H1 (cell line): Measurements from ENCODE around the gene CLEC16A. TPM values are rescaled to one million over a fixed set of nuclear protein-coding genes. Genes with fewer than 3 reads are reported as not detected.

ENCODE experiments used
- CTCF ChIA-PET: fragments of 300-600 bp; sonication (Branson Sonifier 250); formaldehyde crosslinking; loops from one replicate; lab custom pipeline; 2021; ENCODE audit not compliant: partially characterized antibody; lab: Charles Lee
- POLR2A ChIA-PET: fragments of 300-600 bp; sonication (Branson Sonifier 250); formaldehyde crosslinking; loops from one replicate; lab custom pipeline; 2021; ENCODE audit warnings: inconsistent platforms; ENCODE audit not compliant: partially characterized antibody; lab: Charles Lee
- DNase-seq, 2 experiments: peaks; one replicate each; pipeline versions ENCODE4 v3.0.0 to v3.0.0-alpha.2; 2010 to 2022; ENCODE audit warnings: low spot score in 2 of 2, low read depth in 1 of 2, mixed read lengths in 1 of 2
- FAIRE-seq: peaks from 2 replicates; lab custom pipeline; 2011; peaks lifted over from hg19 to GRCh38; lab: Jason Lieb, UNC
- H2AFZ ChIP-seq: 2 replicates; pipeline ENCODE4 v1.8.1; 2012; ENCODE audit warnings: low read length, inconsistent platforms
- H2AK5ac ChIP-seq: 2 replicates; pipeline ENCODE4 v1.6.1; 2013; ENCODE audit warnings: low read depth, low read length
- H2BK120ac ChIP-seq: replicated peaks from 2 replicates; pipeline ENCODE3; 2013; ENCODE audit warnings: low read depth, low read length, inconsistent platforms
- H2BK12ac ChIP-seq: 2 replicates; pipeline ENCODE4 v1.6.1; 2013; ENCODE audit warnings: low read depth, low read length
- H2BK15ac ChIP-seq: 2 replicates; pipeline ENCODE4 v1.6.1; 2013; ENCODE audit warnings: low read length
- H2BK20ac ChIP-seq: 2 replicates; pipeline ENCODE4 v1.6.1; 2013; ENCODE audit warnings: low read length
- H2BK5ac ChIP-seq: 2 replicates; pipeline ENCODE4 v1.6.1; 2013; ENCODE audit warnings: low read depth, low read length
- H3K14ac ChIP-seq: 2 replicates; pipeline ENCODE4 v1.6.1; 2013; ENCODE audit warnings: inconsistent platforms; ENCODE audit not compliant: insufficient read length
- H3K18ac ChIP-seq: 2 replicates; pipeline ENCODE4 v1.6.1; 2013; ENCODE audit warnings: low read length; ENCODE audit errors: extremely low read depth
- H3K23ac ChIP-seq: 2 replicates; pipeline ENCODE4 v1.6.1; 2013; ENCODE audit warnings: inconsistent platforms; ENCODE audit not compliant: insufficient read length
- H3K23me2 ChIP-seq: 2 replicates; pipeline ENCODE4 v1.6.1; 2013; ENCODE audit warnings: low read depth, low read length
- H3K27ac ChIP-seq: 2 replicates; pipeline ENCODE4 v1.6.1; 2011; ENCODE audit warnings: low read depth, low read length, inconsistent platforms
- H3K27me3 ChIP-seq, 4 experiments: replicated peaks in 1 of 4; 1 replicate in 1 of 4; 2 replicates in 3 of 4; pipeline versions ENCODE4 v1.6.1 to v1.8.1; 2011 to 2013; ENCODE audit warnings: low read length in 3 of 4, mild to moderate bottlenecking in 3 of 4, inconsistent platforms in 2 of 4, mixed read lengths in 2 of 4, moderate library complexity in 1 of 4; ENCODE audit not compliant: control insufficient read depth in 3 of 4, insufficient read depth in 3 of 4; ENCODE audit errors: extremely low read depth in 1 of 4
- H3K36me3 ChIP-seq, 4 experiments: 2 replicates each; pipeline versions ENCODE4 v1.6.1 to v1.8.1; 2011 to 2013; ENCODE audit warnings: mild to moderate bottlenecking in 4 of 4, low read length in 3 of 4, moderate library complexity in 2 of 4, control low read depth in 1 of 4, inconsistent platforms in 1 of 4; ENCODE audit not compliant: insufficient read depth in 4 of 4, control insufficient read depth in 2 of 4
- H3K4ac ChIP-seq: replicated peaks from 2 replicates; pipeline ENCODE3; 2013; ENCODE audit warnings: low read length, low read depth, mixed read lengths, inconsistent platforms; ENCODE audit not compliant: insufficient read length
- H3K4me1 ChIP-seq, 4 experiments: replicated peaks in 1 of 4; 1 replicate in 1 of 4; 2 replicates in 3 of 4; pipeline versions ENCODE4 v1.6.1 to v1.8.1; 2011 to 2013; ENCODE audit warnings: low read length in 3 of 4, inconsistent platforms in 2 of 4, mixed read lengths in 1 of 4; ENCODE audit not compliant: insufficient read depth in 4 of 4, control insufficient read depth in 3 of 4
- H3K4me2 ChIP-seq, 2 experiments: 2 replicates each; pipeline versions ENCODE4 v1.6.1 to v1.8.1; 2011 to 2013; ENCODE audit warnings: low read depth in 2 of 2, low read length in 2 of 2, control low read depth in 1 of 2, inconsistent platforms in 1 of 2, mild to moderate bottlenecking in 1 of 2; ENCODE audit not compliant: insufficient read depth in 1 of 2
- H3K4me3 ChIP-seq, 4 experiments: fragments of 200-600, 300-600 bp in 1 of 4; sonication (generic), shearing (Covaris generic), sonication (Bioruptor Twin) in 1 of 4; 2 replicates each; pipeline versions ENCODE4 v1.5.1 to v1.8.1; 2011 to 2016; ENCODE audit warnings: low read length in 4 of 4, low read depth in 3 of 4, control low read depth in 2 of 4, inconsistent platforms in 2 of 4, mild to moderate bottlenecking in 2 of 4, mixed read lengths in 1 of 4, moderate library complexity in 1 of 4; ENCODE audit not compliant: insufficient read depth in 2 of 4; ENCODE audit errors: extremely low read depth in 1 of 4
- H3K56ac ChIP-seq: replicated peaks from 2 replicates; pipeline ENCODE3; 2013; ENCODE audit warnings: low read depth, mild to moderate bottlenecking, mixed read lengths, low read length, inconsistent platforms; ENCODE audit not compliant: insufficient read length
- H3K79me1 ChIP-seq: 2 replicates; pipeline ENCODE4 v1.6.1; 2013; ENCODE audit warnings: low read depth, low read length, control low read depth
- H3K79me2 ChIP-seq, 2 experiments: 2 replicates each; pipeline versions ENCODE4 v1.6.1 to v1.8.1; 2012 to 2013; ENCODE audit warnings: low read length in 2 of 2, mild to moderate bottlenecking in 2 of 2, inconsistent platforms in 1 of 2; ENCODE audit not compliant: insufficient read depth in 2 of 2, control insufficient read depth in 1 of 2
- H3K9ac ChIP-seq, 4 experiments: replicated peaks in 1 of 4; 1 replicate in 1 of 4; 2 replicates in 3 of 4; pipeline versions ENCODE4 v1.6.1 to v1.8.1; 2011 to 2013; ENCODE audit warnings: low read depth in 3 of 4, low read length in 3 of 4, control low read depth in 2 of 4, mild to moderate bottlenecking in 2 of 4, moderate library complexity in 2 of 4, inconsistent platforms in 1 of 4; ENCODE audit errors: extremely low read depth in 1 of 4
- H3K9me3 ChIP-seq, 2 experiments: 2 replicates each; pipeline versions ENCODE4 v1.6.1 to v1.8.1; 2012 to 2013; ENCODE audit warnings: mild to moderate bottlenecking in 2 of 2, moderate library complexity in 2 of 2, control low read depth in 1 of 2, inconsistent platforms in 1 of 2, low read depth in 1 of 2, low read length in 1 of 2, mixed read lengths in 1 of 2; ENCODE audit not compliant: insufficient read depth in 2 of 2
- H4K20me1 ChIP-seq, 2 experiments: replicated peaks in 1 of 2; 2 replicates each; pipeline versions ENCODE3 to v1.8.1; 2011 to 2013; ENCODE audit warnings: inconsistent platforms in 2 of 2, low read length in 2 of 2, mild to moderate bottlenecking in 1 of 2; ENCODE audit not compliant: insufficient read depth in 2 of 2, control insufficient read depth in 1 of 2
- H4K5ac ChIP-seq: 2 replicates; pipeline ENCODE4 v1.6.1; 2013; ENCODE audit warnings: low read length, low read depth, mixed read lengths, inconsistent platforms; ENCODE audit not compliant: insufficient read length
- H4K8ac ChIP-seq: 2 replicates; pipeline ENCODE4 v1.8.0; 2013; ENCODE audit warnings: mild to moderate bottlenecking, moderate library complexity, low read length, inconsistent platforms; ENCODE audit not compliant: insufficient read depth; ENCODE audit errors: extremely low read depth
- H4K91ac ChIP-seq: replicated peaks from 2 replicates; pipeline ENCODE3; 2013; ENCODE audit warnings: low read length, mixed read lengths, inconsistent platforms; ENCODE audit not compliant: insufficient read length
- E2F6 ChIP-seq: IDR thresholded peaks from 2 replicates; pipeline ENCODE4 v1.6.1; 2012; ENCODE audit warnings: inconsistent platforms
- HDAC6 ChIP-seq: IDR thresholded peaks from one replicate; pipeline ENCODE4 v1.7.1; 2012; ENCODE audit warnings: low read depth, mild to moderate bottlenecking, inconsistent platforms, low read length, moderate library complexity
- JUN ChIP-seq: IDR thresholded peaks from 2 replicates; pipeline ENCODE4 v1.6.1; 2011; ENCODE audit warnings: low read depth, mild to moderate bottlenecking, improper control_type of control experiment, low read length
- KDM4A ChIP-seq: IDR thresholded peaks from one replicate; pipeline ENCODE4 v1.7.1; 2012; ENCODE audit warnings: low read depth, mild to moderate bottlenecking, moderate library complexity, low read length, inconsistent platforms; ENCODE audit not compliant: severe bottlenecking
- POLR2A ChIP-seq, 2 experiments: IDR thresholded peaks; 1 replicate in 1 of 2; 2 replicates in 1 of 2; pipeline ENCODE4 v1.6.1; 2011; ENCODE audit warnings: low read depth in 2 of 2, low read length in 2 of 2, mild to moderate bottlenecking in 2 of 2; ENCODE audit errors: control extremely low read depth in 1 of 2
- RFX5 ChIP-seq: IDR thresholded peaks from 2 replicates; pipeline ENCODE4 v1.6.1; 2011; ENCODE audit warnings: low read depth, low read length, improper control_type of control experiment, borderline replicate concordance
- TBP ChIP-seq: IDR thresholded peaks from 2 replicates; pipeline ENCODE4 v1.6.1; 2011; ENCODE audit warnings: low read depth, low read length, improper control_type of control experiment
- USF2 ChIP-seq: IDR thresholded peaks from 2 replicates; pipeline ENCODE4 v1.6.1; 2011; ENCODE audit warnings: low read length, improper control_type of control experiment
- WGBS, 2 experiments: shearing (Covaris generic) in 1 of 2; methylation state at CpG; one replicate each; pipeline versions ENCODE4 v1.1.6 to v1.1.7; 2013 to 2015; ENCODE audit warnings: low lambda C conversion rate in 2 of 2, mixed read lengths in 2 of 2, inconsistent platforms in 1 of 2, low coverage in 1 of 2, missing lambda C conversion rate in 1 of 2; ENCODE audit not compliant: insufficient replicate concordance in 2 of 2, insufficient coverage in 1 of 2, insufficient read length in 1 of 2; ENCODE audit errors: extremely low coverage in 1 of 2, missing lambda C conversion rate in 1 of 2; 5-methylcytosine and 5-hydroxymethylcytosine counted together
- polyA plus RNA-seq, 7 experiments: library from polyadenylated mRNA; depleted of rRNA in 3 of 7; stranded (reverse) in 5 of 7; unstranded in 2 of 7; fragments of >200 nt in 5 of 7; fragments of 200-250 nt in 2 of 7; gene quantifications; 1 replicate in 5 of 7; 2 replicates in 1 of 7; 4 replicates in 1 of 7; pipeline versions ENCODE4 v1.2.1 to v1.2.3, GENCODE V29; 2011 to 2013; ENCODE audit warnings: missing spikeins in 2 of 7, mixed read lengths in 2 of 7
- total RNA-seq: library from RNA; stranded (reverse); fragmentation: NEBNext Ultra II Directional; extraction: Animal tissue kit (Norgen Biotek cat#: 25700); gene quantifications from 2 replicates; pipeline ENCODE4 v1.2.1, GENCODE V29; 2021

CLEC16A gene
- total and polyA plus RNA-seq, 2 of the 8 experiments (the other 6 are each of a cell fraction or from before 2014, with no cell fraction given) = 7.6 to 19.3 TPM

GRCh38 chr16:11063448-11064201, 119.3 kb downstream of the CLEC16A start:
- CTCF ChIA-PET = interaction anchor here (0.6 to 1.2 kb wide), 5 partner anchors 13 to 674 kb away, joined by 3 to 5 read pairs (median 3); no protein-coding TSS in a partner anchor

More at GRCh38 chr16:11063448-11064201, 119.3 kb downstream of the CLEC16A start:
- H3K56ac ChIP-seq = no peak overlapping the region
- H3K18ac ChIP-seq = no peak overlapping the region
- no peak overlapping the region for H4K91ac ChIP-seq
- no peak overlapping the region for H2BK20ac ChIP-seq
- no peak overlapping the region for H3K4ac ChIP-seq
- H3K23ac ChIP-seq = no peak overlapping the region
- no peak overlapping the region for H2BK5ac ChIP-seq
- H3K4me2 ChIP-seq = no peak overlapping the region
- H3K9ac ChIP-seq = no peak overlapping the region
- H4K8ac ChIP-seq = no peak overlapping the region
- H4K20me1 ChIP-seq = peaks cover 0 to 3% of the 10 kb centered on the region in 2 experiments
- H2BK12ac ChIP-seq = no peak overlapping the region
- no peak overlapping the region for H4K5ac ChIP-seq
- H2BK120ac ChIP-seq = no peak overlapping the region
- POLR2A ChIA-PET = interaction anchor here (0.6 kb wide), 1 partner anchor 15 kb away, joined by 4 read pairs; no protein-coding TSS in a partner anchor
- no peaks in the 10 kb centered on the region for H3K79me1 ChIP-seq
- no peaks in the 10 kb centered on the region; a peak in 1 of 8 replicates for H3K36me3 ChIP-seq
- no peak for FAIRE-seq
- no peak overlapping the region for H2AFZ ChIP-seq
- no peaks in the 10 kb centered on the region for H3K4me1 ChIP-seq
- H3K9me3 ChIP-seq = no peaks in the 10 kb centered on the region
- H2BK15ac ChIP-seq = no peak overlapping the region
- no peak for DNase-seq
- no peaks in the 10 kb centered on the region for H3K79me2 ChIP-seq
- 88% methylated on average over 8 of the region's 8 CpGs; no CpG with 5 or more reads in 1 of the 2 experiments for WGBS, 2 experiments
- no peak overlapping the region for H3K27ac ChIP-seq
- no peaks in the 10 kb centered on the region for H3K23me2 ChIP-seq
- no peaks in the 10 kb centered on the region for H3K27me3 ChIP-seq
- TF ChIP-seq JUN = no peak
- no peak for TF ChIP-seq RFX5
- TF ChIP-seq E2F6 = no peak
- TF ChIP-seq HDAC6 = no peak
- TF ChIP-seq KDM4A = no peak
- no peak for TF ChIP-seq POLR2A (IDR thresholded peaks at IDR 0.05; ENCODE audit: control extremely low read depth in 1 of 2, low read depth in 2 of 2, low read length in 2 of 2)
- no peak for TF ChIP-seq TBP
- no peak for TF ChIP-seq USF2
- no peak overlapping the region for H3K14ac ChIP-seq
- H2AK5ac ChIP-seq = no peak overlapping the region
- H3K4me3 ChIP-seq = no peak overlapping the region
